ENCODE results near the gene TSC1.

DNA sequence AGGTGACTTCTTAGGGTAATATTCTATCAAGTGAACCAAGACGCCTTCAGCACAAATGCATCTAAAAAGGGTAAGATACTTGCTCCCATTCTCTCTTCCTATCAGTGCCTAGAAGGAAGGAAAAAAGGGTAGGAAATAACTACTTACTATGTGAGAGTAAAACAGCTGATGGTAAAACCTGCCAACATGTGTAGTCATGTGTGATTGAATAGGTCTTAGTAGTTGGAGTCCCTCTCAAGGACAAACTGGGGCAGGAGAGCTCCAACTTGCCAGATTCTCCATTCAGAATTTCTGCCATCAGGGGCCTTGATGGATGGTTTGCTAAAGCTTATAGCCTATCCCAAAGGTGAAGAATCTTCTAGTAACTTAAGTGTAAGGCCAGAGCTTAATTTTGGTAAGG is 5.2 kb downstream of the TSC1 start:
- TF ChIP-seq CTCF (IDR thresholded peaks at IDR 0.05) (no peak), EZH2 (IDR thresholded peaks at IDR 0.05) (no peak), EZH2phosphoT487 (IDR thresholded peaks at IDR 0.05) (no peak)

Measured in neural progenitor cell (in vitro differentiated cells).